NT2/D1 (cell line): ENCODE results near the gene KLF11.

Source experiments
- SUZ12 ChIP-seq: IDR thresholded peaks from 2 replicates; pipeline ENCODE4 v1.6.1; 2011; ENCODE audit not compliant: insufficient read length, insufficient read depth; ENCODE audit errors: extremely low read depth
- YY1 ChIP-seq: IDR thresholded peaks from 2 replicates; pipeline ENCODE4 v1.6.1; 2011; ENCODE audit not compliant: insufficient read length, insufficient read depth
- ZNF274 ChIP-seq: IDR thresholded peaks from 2 replicates; pipeline ENCODE4 v1.6.1; 2011; ENCODE audit warnings: mild to moderate bottlenecking, low read depth, low read length

GRCh38 chr2:10075571-10076209 lies 32.3 kb downstream of the KLF11 start:
- TF ChIP-seq YY1 (no peak), ZNF274 (no peak), SUZ12 (no peak)
